NCI-H2029 (cell line): Measurements from ENCODE around the gene PUDP.
"Not testable (repeated sequence)": the region's sequence is repeated elsewhere in the genome, so short reads cannot be mapped to it uniquely, and the experiment has no call there.

Experiments used
- DNase-seq: peaks from one replicate; lab custom pipeline; 2025; lab: John Stamatoyannopoulos, UW

PUDP gene

DNA sequence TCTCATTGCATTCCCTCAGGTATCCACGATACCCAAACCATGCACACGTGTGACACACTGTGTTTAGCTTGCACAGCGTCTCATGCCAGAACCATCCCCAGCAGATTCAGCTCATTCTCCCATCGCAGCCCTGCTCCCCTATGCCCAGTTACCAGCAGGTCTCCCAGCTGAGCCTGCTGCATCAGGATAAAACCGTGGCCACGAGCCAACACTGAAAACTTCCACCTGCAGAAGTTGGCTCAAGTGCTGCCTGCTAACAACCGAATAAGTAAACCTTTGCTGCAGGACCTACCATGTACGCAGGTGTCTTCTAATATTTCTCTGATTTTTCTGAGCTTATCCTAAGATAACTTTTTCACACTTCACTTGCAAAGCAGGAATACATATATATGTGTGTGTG, 120.9 kb downstream of the PUDP start:
- DNase-seq, result no peak

DNA sequence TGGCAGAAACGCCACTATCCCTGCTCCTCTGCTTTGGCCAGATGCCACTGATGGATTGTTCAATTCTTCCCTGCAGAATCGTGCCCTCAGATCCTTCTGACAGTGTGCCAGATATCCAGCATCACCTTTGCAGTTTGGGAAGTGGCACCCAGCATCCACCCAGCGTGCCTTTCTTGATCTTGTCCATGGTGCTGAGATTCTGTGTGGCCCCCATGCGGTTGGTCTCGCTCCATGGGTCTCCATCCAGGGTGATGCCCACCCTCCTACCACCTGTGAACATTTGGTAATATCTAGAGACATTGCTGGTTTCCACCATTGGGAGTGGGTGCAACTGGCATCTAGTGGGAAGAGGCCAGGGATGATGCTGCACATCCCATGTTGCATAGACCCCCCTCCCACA, 121.6 kb downstream of the PUDP start:
- DNase-seq, result not testable (repeated sequence)

DNA sequence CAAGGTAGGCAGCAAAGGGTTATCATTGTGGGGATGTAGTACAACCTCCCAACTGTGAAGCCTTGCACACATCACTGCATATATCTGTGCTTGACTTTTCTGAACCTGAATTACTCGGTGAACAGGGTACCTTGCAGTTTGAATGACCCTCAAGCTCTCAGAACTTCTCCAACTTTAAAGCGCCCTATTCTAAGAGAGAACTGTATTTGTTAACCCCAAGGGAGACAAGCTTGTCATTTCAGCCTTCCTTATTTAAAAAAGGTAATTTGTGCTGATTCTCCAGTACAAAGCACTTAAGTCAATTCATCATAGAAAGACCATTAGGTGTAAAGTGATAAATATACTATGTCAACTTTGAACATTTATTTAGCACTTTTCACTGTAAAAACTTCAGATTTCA, 122.5 kb downstream of the PUDP start:
- no peak for DNase-seq

DNA sequence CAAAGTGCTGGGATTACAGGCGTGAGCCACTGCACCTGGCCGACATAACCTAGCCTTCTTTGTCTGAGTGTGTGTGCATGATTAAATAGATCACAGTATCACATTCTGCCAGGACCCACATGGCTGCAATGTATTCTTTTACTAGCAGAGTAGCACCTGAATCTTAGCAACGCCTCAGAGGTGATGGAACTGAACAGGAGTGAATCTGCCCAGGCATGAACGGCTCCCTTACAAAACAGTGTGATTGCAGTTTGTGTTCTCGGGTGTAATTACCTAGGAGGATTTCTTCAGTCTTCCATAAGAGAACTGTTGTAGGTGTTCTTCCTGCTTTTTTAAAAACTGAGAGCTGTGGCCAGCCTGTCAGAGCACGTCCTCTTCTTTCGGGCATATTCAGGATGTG, 123.1 kb downstream of the PUDP start:
- no peak for DNase-seq

DNA sequence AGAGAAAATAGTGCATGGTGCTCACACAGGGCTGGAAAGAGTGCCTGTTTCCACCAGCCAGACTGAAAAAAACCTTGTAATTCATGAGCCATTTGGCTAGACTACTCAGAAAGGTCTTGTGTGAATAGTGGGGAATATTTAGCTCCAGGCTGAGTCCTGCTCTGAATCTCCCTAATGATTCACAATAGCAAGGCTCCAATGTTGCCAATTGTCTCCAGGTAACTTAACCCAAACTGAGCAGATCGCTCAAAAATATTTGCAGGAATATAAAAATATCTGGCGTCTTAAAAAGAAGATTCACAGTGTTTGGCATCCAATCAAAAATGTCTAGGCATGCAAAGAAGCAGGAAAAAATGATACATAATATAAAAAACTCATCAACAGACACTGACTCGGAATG, 125.0 kb downstream of the PUDP start:
- DNase-seq, result not testable (repeated sequence)

DNA sequence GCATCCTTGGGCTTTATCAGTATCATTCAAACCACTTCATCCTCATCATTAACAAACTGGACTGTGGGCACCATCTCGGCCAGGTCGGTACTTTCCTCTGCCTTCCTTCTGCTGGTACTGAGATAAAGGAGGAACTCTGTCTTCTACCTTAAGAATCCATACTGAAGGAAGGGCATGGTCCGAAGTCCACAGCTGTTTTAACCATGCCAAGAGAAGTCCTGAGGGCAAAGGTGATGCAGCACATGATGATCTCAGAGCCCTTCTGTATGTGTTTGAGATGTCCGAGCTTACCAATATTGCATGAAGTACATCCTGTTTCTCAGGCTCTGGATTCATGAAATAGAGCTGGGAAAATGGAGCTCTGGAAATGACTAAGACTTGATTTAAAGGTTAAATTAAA, 126.0 kb downstream of the PUDP start:
- DNase-seq, result no peak

- no peak for DNase-seq
Measured at GRCh38 chrX:7019555-7019954, 128.4 kb downstream of the PUDP start.

GRCh38 chrX:7012262-7012834, 135.6 kb downstream of the PUDP start:
- not testable (repeated sequence) for DNase-seq

- not testable (repeated sequence) for DNase-seq
Measured at GRCh38 chrX:7010897-7011296, 137.1 kb downstream of the PUDP start.

- DNase-seq, result not testable (repeated sequence)
Measured at GRCh38 chrX:7007328-7007727, 140.6 kb downstream of the PUDP start.
